ENCODE measurements around the gene SERPINA1. TPM values are rescaled to one million over a fixed set of nuclear protein-coding genes. Genes with fewer than 3 reads are reported as not detected.

The SERPINA1 gene
- total RNA-seq, 1 experiment from 2014 or later: not detected

DNA sequence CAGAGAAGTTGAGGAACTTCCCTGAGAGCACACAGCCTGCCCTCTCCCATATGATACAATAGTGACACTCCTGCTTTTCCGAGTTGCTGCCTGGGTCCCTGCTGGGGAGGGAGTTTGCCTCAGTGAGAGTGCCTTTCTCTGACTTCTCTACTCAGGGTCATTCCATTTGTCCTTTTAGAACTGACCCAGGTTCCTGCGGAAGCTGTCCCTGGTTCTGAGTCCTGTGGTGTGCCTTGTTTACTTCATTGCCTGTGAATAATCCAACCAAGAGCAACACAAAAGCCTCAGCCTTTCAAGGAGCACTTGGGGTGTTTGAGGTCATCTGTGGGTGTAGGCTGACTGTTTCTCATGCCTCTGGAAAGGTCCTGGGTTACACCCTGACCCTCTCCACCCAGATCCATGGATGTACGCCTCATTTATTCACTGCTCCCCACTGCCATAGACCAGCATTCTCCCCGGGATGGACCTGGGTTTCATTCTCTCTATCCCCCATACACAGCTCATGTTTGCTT lies 13.6 kb downstream of the SERPINA1 start:
- no peak overlapping the region for H3K27ac ChIP-seq (ENCODE audit: low read depth, low read length, poor library complexity, severe bottlenecking)
- intact Hi-C loops (cut with micrococcal nuclease; ENCODE audit: unreplicated experiment): no loop called here
- H3K27me3 ChIP-seq (replicated peaks; ENCODE audit: insufficient read depth, low read depth, low read length, poor library complexity): no peaks in the 10 kb centered on the region
- H3K4me1 ChIP-seq (ENCODE audit: insufficient read depth, low read length, poor library complexity, severe bottlenecking): no peaks in the 10 kb centered on the region
- DNase-seq (ENCODE audit: low spot score): no peak
- TF ChIP-seq EZH2 (IDR thresholded peaks at IDR 0.05; ENCODE audit: borderline replicate concordance, low read depth, low read length, poor library complexity, severe bottlenecking): no peak
- TF ChIP-seq, protein P1, sequence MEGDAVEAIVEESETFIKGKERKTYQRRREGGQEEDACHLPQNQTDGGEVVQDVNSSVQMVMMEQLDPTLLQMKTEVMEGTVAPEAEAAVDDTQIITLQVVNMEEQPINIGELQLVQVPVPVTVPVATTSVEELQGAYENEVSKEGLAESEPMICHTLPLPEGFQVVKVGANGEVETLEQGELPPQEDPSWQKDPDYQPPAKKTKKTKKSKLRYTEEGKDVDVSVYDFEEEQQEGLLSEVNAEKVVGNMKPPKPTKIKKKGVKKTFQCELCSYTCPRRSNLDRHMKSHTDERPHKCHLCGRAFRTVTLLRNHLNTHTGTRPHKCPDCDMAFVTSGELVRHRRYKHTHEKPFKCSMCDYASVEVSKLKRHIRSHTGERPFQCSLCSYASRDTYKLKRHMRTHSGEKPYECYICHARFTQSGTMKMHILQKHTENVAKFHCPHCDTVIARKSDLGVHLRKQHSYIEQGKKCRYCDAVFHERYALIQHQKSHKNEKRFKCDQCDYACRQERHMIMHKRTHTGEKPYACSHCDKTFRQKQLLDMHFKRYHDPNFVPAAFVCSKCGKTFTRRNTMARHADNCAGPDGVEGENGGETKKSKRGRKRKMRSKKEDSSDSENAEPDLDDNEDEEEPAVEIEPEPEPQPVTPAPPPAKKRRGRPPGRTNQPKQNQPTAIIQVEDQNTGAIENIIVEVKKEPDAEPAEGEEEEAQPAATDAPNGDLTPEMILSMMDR (conservative IDR thresholded peaks at IDR 0.05; ENCODE audit: low read depth, low read length): no peak
- ChIA-PET POLR2A (ENCODE audit: low non-redundant PET) (no interaction called here), CTCF (no interaction called here)
- BruUV-seq (replicated peaks): no TSS peak
- H3K36me3 ChIP-seq (ENCODE audit: insufficient read depth, low read length, poor library complexity, severe bottlenecking): no peaks in the 10 kb centered on the region
- H3K4me3 ChIP-seq (ENCODE audit: low read depth, low read length, poor library complexity, severe bottlenecking): no peak overlapping the region
- H3K9me3 ChIP-seq (ENCODE audit: low read depth, low read length, poor library complexity, severe bottlenecking): no peaks in the 10 kb centered on the region

DNA sequence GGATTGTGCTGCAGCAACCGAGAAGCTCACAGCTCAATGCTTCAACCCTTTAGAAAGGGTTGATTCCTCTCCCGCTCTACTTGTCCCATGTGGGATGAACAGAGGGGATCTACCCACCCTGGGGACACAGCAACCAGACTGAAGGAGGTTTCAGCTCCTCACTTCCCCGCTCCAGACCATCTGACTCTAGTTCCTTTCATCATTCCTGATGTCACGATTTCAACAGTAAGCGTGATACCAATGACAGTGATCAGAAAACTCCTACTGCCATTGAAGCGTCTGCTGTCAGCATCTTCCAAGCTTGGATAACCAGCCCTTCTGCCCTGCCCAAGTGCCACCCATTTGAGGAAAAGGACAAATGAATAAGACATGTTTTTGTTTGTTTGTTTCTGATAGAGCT lies 14.3 kb downstream of the SERPINA1 start:
- no peak for DNase-seq (ENCODE audit: low spot score)
- intact Hi-C loops (cut with micrococcal nuclease; ENCODE audit: unreplicated experiment): no loop called here
- POLR2A ChIA-PET (ENCODE audit: low non-redundant PET): no interaction called here
- Histone ChIP-seq H3K9me3 (ENCODE audit: low read depth, low read length, poor library complexity, severe bottlenecking) (no peaks in the 10 kb centered on the region), H3K4me1 (ENCODE audit: insufficient read depth, low read length, poor library complexity, severe bottlenecking) (no peaks in the 10 kb centered on the region), H3K36me3 (ENCODE audit: insufficient read depth, low read length, poor library complexity, severe bottlenecking) (no peaks in the 10 kb centered on the region), H3K27me3 (replicated peaks; ENCODE audit: insufficient read depth, low read depth, low read length, poor library complexity) (no peaks in the 10 kb centered on the region), H3K27ac (ENCODE audit: low read depth, low read length, poor library complexity, severe bottlenecking) (no peak overlapping the region), H3K4me3 (ENCODE audit: low read depth, low read length, poor library complexity, severe bottlenecking) (no peak overlapping the region)
- CTCF ChIA-PET: no interaction called here
- BruUV-seq (replicated peaks): no TSS peak
- TF ChIP-seq, protein P1 (conservative IDR thresholded peaks at IDR 0.05; ENCODE audit: low read depth, low read length): no peak
- no peak for TF ChIP-seq EZH2 (IDR thresholded peaks at IDR 0.05; ENCODE audit: borderline replicate concordance, low read depth, low read length, poor library complexity, severe bottlenecking)

DNA sequence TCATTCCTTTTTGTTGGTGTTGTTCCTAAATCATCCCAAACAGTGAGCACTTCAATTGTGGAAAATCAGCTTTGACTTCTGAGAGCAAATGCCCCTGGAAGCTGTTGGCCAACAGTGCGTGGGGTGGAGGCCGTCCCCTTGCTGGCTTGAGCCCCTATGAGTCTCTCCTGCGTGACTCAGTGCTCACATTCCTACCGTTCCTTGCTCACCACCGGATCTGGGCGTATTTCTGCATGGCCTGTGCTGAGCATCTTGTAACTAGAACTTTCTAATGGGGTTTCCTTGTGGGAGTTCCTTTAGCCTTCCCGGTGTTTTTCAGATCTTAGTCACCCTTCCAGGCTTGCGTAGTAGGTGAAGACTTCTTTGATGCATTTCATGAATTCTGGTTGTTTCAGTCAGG lies 14.7 kb downstream of the SERPINA1 start:
- no peak for TF ChIP-seq EZH2 (IDR thresholded peaks at IDR 0.05; ENCODE audit: borderline replicate concordance, low read depth, low read length, poor library complexity, severe bottlenecking)
- TF ChIP-seq, protein P1 (conservative IDR thresholded peaks at IDR 0.05; ENCODE audit: low read depth, low read length): no peak
- CTCF ChIA-PET: no interaction called here
- no peak for DNase-seq (ENCODE audit: low spot score)
- no peak overlapping the region for H3K4me3 ChIP-seq (ENCODE audit: low read depth, low read length, poor library complexity, severe bottlenecking)
- H3K4me1 ChIP-seq (ENCODE audit: insufficient read depth, low read length, poor library complexity, severe bottlenecking): no peaks in the 10 kb centered on the region
- H3K9me3 ChIP-seq (ENCODE audit: low read depth, low read length, poor library complexity, severe bottlenecking): no peaks in the 10 kb centered on the region
- intact Hi-C loops (cut with micrococcal nuclease; ENCODE audit: unreplicated experiment): no loop called here
- H3K27ac ChIP-seq (ENCODE audit: low read depth, low read length, poor library complexity, severe bottlenecking): no peak overlapping the region
- no peaks in the 10 kb centered on the region for H3K36me3 ChIP-seq (ENCODE audit: insufficient read depth, low read length, poor library complexity, severe bottlenecking)
- no peaks in the 10 kb centered on the region for H3K27me3 ChIP-seq (replicated peaks; ENCODE audit: insufficient read depth, low read depth, low read length, poor library complexity)
- POLR2A ChIA-PET (ENCODE audit: low non-redundant PET): no interaction called here
- no TSS peak for BruUV-seq (replicated peaks)
